Measurements from ENCODE around the gene IQSEC3. TPM values are rescaled to one million over a fixed set of nuclear protein-coding genes. Genes with fewer than 3 reads are reported as not detected.
A peak's percentile ranks its signal among the peaks of the same experiment; 100 is the strongest.

IQSEC3 gene
- total and polyA plus RNA-seq, 2 of the 13 experiments (the other 11 are each of a cell fraction or from before 2014, with no cell fraction given): not detected

DNA sequence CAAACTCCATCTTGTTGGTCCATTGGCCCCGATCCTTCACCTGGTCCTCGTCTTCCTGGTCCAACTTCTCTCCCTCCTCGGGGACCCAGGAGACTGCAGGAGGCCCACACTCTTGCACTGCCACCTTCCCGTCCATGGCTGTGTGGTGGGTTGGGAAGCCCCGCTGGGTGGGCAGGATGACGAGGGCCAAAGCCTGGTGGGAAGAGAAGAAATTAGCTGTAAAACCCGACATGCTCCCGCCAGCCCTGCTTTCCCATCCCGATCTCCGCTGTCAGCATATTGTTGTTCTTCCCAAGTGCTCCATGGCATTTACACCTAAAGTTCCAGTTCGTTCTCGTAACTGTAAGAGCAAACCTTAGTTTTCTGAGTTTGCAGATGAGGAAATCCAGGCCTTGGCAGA lies 143.3 kb downstream of the IQSEC3 start (continued):
- TF ChIP-seq, protein P1, sequence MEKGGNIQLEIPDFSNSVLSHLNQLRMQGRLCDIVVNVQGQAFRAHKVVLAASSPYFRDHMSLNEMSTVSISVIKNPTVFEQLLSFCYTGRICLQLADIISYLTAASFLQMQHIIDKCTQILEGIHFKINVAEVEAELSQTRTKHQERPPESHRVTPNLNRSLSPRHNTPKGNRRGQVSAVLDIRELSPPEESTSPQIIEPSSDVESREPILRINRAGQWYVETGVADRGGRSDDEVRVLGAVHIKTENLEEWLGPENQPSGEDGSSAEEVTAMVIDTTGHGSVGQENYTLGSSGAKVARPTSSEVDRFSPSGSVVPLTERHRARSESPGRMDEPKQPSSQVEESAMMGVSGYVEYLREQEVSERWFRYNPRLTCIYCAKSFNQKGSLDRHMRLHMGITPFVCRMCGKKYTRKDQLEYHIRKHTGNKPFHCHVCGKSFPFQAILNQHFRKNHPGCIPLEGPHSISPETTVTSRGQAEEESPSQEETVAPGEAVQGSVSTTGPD (CRISPR knock-in tag; IDR thresholded peaks at IDR 0.05): no peak

DNA sequence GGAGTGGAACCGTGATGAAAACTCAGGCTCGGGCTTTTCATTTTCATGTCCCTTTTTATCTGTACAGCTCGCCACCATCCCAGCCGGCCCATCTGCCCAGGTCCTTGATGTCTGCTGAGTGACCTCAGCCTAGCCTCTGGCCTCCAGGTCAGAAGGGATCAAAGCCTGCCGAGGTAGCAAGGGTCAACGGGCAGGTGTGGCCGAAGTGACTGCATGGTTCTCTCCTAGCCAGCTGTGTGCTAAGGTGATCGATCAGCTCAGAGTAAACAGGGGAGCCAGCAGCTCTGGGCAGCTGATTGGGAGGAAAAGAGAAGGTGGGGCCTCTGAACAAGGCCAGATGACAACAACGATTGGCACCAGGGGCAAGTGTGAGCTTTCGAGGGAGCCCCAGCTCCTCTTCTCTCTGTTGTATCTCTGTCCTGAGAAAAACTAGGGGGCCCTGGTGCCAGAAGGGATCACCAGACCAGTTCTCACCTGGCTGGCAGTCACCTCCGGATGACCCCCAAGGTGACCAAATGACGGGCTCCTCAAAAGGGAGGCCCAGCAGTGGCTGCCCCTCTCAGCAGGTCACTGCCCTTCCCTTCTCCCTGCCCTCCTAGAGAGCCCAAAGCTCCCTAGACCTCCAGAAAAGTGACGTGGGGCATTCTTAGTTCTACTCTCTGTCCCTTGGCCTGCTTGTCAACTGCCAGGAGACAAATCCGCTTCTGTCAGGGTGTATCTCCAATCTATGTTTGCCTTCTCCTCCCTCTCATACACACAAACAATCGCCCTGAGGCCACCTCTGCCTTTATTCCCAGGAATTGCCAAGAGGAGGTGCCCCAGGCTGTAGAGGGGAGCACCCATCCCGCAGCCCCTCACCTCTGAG lies 143.9 kb downstream of the IQSEC3 start:
- intact Hi-C loops (cut with micrococcal nuclease; ENCODE audit: unreplicated experiment) (loop anchor here (5.0 kb wide), 1 partner anchor 33 kb away; no protein-coding TSS in a partner anchor), in situ Hi-C loops (cut with HindIII; ENCODE audit: extremely low pct_ligation_motif_present, low pct_unique_long_range_greater_than_20kb) (no loop called here)
- H3K9ac ChIP-seq (ENCODE audit: insufficient read depth, low read depth, low read length): peak overlapping the region; percentile 53
- peak overlapping the region; percentile 86 for H3K4me2 ChIP-seq (ENCODE audit: low read depth, low read length)
- H3K9me3 ChIP-seq (ENCODE audit: low read length): no peaks in the 10 kb centered on the region
- ATAC-seq (peak; percentile 94), FAIRE-seq (peak; percentile 97), DNase-seq (ENCODE audit: low spot score) (peak; percentile 93)
- H3K27me3 ChIP-seq (ENCODE audit: control insufficient read depth in 1 of 2, insufficient read depth in 2 of 2, low read length in 2 of 2): peaks cover 0 to 16% of the 10 kb centered on the region in 2 experiments; a peak in 3 of 5 replicates
- no TSS peak for BruUV-seq (replicated peaks)
- H2AFZ ChIP-seq (ENCODE audit: low read length): no peak overlapping the region
- under 1% methylated on average over 15 of the region's 16 CpGs for WGBS (ENCODE audit: low lambda C conversion rate)
- peaks cover 7% of the 10 kb centered on the region for H4K20me1 ChIP-seq (ENCODE audit: insufficient read depth, low read length)
- ChIA-PET CTCF (ENCODE audit: low intra/inter-chr PET ratio, low total read pairs) (no interaction called here), POLR2A (interaction anchor here (1.0 to 2.3 kb wide), 6 partner anchors 9 to 179 kb away, joined by 4 to 14 read pairs (median 4); partner anchors contain the start of gene KDM5A)
- H3K27ac ChIP-seq (ENCODE audit: extremely low read length, insufficient read depth, low read length): peak overlapping the region; percentile 67
- no peaks in the 10 kb centered on the region for H3K79me2 ChIP-seq (ENCODE audit: insufficient read depth, low read length)
- peaks cover 78% of the 10 kb centered on the region for H3K4me1 ChIP-seq (ENCODE audit: insufficient read depth, low read length)
- H3K4me3 ChIP-seq (replicated peaks in 1 of 3; ENCODE audit: insufficient read depth in 1 of 3, low read depth in 2 of 3, low read length in 3 of 3): peak overlapping the region in 2 of 3 experiments; percentile 22 to 62; a peak in 3 of 6 replicates
- H3K36me3 ChIP-seq (replicated peaks in 1 of 2; ENCODE audit: control insufficient read depth in 1 of 2, insufficient read depth in 2 of 2, low read length in 2 of 2): no peaks in the 10 kb centered on the region
- peak; percentile 97 for TF ChIP-seq GATAD2A (CRISPR knock-in tag; IDR thresholded peaks at IDR 0.05)
- TF ChIP-seq ZNF790 (CRISPR knock-in tag; IDR thresholded peaks at IDR 0.05; ENCODE audit: borderline replicate concordance): no peak
- peak; percentile 97 for TF ChIP-seq ZNF891 (CRISPR knock-in tag; IDR thresholded peaks at IDR 0.05)
- TF ChIP-seq ZSCAN21 (CRISPR knock-in tag; IDR thresholded peaks at IDR 0.05; ENCODE audit: borderline replicate concordance): peak; percentile 94
- TF ChIP-seq ZNF333 (CRISPR knock-in tag; IDR thresholded peaks at IDR 0.05; ENCODE audit: borderline replicate concordance): peak; percentile 58; the same call in 1 of the 2 replicates
- TF ChIP-seq TOE1 (CRISPR knock-in tag; IDR thresholded peaks at IDR 0.05): no peak
- TF ChIP-seq, protein P2, sequence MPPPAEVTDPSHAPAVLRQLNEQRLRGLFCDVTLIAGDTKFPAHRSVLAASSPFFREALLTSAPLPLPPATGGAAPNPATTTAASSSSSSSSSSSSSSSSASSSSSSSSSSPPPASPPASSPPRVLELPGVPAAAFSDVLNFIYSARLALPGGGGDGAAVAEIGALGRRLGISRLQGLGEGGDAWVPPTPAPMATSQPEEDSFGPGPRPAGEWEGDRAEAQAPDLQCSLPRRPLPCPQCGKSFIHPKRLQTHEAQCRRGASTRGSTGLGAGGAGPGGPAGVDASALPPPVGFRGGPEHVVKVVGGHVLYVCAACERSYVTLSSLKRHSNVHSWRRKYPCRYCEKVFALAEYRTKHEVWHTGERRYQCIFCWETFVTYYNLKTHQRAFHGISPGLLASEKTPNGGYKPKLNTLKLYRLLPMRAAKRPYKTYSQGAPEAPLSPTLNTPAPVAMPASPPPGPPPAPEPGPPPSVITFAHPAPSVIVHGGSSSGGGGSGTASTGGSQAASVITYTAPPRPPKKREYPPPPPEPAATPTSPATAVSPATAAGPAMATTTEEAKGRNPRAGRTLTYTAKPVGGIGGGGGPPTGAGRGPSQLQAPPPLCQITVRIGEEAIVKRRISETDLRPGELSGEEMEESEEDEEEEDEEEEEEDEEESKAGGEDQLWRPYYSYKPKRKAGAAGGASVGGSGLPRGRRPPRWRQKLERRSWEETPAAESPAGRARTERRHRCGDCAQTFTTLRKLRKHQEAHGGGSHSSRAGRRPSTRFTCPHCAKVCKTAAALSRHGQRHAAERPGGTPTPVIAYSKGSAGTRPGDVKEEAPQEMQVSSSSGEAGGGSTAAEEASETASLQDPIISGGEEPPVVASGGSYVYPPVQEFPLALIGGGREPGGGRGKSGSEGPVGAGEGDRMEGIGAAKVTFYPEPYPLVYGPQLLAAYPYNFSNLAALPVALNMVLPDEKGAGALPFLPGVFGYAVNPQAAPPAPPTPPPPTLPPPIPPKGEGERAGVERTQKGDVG (CRISPR knock-in tag; IDR thresholded peaks at IDR 0.05; ENCODE audit: borderline replicate concordance): peak; percentile 94; the same call in 1 of the 2 replicates
- TF ChIP-seq, protein P3, sequence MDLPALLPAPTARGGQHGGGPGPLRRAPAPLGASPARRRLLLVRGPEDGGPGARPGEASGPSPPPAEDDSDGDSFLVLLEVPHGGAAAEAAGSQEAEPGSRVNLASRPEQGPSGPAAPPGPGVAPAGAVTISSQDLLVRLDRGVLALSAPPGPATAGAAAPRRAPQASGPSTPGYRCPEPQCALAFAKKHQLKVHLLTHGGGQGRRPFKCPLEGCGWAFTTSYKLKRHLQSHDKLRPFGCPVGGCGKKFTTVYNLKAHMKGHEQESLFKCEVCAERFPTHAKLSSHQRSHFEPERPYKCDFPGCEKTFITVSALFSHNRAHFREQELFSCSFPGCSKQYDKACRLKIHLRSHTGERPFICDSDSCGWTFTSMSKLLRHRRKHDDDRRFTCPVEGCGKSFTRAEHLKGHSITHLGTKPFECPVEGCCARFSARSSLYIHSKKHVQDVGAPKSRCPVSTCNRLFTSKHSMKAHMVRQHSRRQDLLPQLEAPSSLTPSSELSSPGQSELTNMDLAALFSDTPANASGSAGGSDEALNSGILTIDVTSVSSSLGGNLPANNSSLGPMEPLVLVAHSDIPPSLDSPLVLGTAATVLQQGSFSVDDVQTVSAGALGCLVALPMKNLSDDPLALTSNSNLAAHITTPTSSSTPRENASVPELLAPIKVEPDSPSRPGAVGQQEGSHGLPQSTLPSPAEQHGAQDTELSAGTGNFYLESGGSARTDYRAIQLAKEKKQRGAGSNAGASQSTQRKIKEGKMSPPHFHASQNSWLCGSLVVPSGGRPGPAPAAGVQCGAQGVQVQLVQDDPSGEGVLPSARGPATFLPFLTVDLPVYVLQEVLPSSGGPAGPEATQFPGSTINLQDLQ (CRISPR knock-in tag; IDR thresholded peaks at IDR 0.05): 0 out of 2 replicates have a peak, but pooled peaks have one; percentile 42
- TF ChIP-seq, protein P4, sequence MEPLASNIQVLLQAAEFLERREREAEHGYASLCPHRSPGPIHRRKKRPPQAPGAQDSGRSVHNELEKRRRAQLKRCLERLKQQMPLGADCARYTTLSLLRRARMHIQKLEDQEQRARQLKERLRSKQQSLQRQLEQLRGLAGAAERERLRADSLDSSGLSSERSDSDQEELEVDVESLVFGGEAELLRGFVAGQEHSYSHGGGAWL (CRISPR knock-in tag; IDR thresholded peaks at IDR 0.05): no peak; the same call in 1 of the 2 replicates
- TF ChIP-seq TRIM24 (CRISPR knock-in tag; IDR thresholded peaks at IDR 0.05): peak; percentile 75; the same call in 1 of the 2 replicates
- peak; percentile 33; the same call in 1 of the 2 replicates for TF ChIP-seq ZFY (CRISPR knock-in tag; IDR thresholded peaks at IDR 0.05)
- peak; percentile 99 for TF ChIP-seq SP5 (CRISPR knock-in tag; IDR thresholded peaks at IDR 0.05; ENCODE audit: borderline replicate concordance, low read depth)
